GM18526 (cell line): ENCODE measurements around the gene TENM4.

Experiments
- POLR2A ChIP-seq: IDR thresholded peaks from 3 replicates; pipeline ENCODE4 v1.6.1; 2011; ENCODE audit not compliant: insufficient read length; ENCODE audit errors: extremely low read depth

Gene TENM4

DNA sequence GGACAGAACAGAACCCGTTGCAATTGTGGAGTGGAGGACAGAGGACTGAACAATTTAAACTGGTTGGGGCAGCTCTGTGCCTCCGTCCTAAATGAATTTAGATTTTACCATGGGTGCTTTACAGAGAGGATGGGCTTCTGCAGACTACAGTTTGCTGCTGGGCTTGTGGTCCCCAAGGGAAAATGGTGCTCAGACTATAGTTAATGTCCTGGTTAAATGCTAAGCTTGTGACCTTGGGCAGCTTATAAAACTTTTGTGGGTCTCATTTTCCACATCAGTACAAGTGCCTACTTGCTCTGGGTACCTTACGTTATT, 511.0 kb downstream of the TENM4 start:
- TF ChIP-seq POLR2A, result no peak

DNA sequence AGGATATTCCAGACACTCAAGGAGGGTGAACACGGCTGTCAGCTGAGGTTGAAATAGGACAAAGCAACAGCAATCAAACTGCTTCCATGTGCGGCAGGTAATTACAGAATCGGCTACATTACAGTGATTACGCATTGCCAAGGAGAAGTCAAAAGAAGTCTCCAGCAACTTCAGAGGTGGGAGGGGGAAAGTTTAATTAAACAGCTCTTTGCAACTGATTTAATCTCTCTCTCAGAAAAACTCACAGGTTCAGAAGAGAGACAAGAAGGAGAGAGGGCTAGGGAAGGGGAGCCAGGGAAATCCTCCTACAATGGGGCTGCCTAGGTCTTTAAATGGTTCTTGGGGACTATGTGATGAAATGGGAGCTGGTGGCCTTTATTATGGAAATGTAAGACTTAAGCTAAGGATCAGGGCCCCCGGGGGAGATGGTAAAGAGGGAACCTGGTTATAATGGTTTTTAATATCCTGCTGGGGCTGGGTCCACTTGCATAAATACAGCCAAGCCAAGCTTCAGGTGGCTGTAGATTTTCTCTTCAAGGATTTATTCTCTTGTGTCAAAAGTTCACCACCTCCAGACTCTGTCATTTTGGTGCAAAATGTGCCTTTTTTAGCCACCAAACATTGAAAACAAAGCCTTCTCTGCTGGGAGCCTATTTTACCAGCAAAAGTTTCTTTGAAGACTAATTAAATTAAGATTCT, 511.5 kb downstream of the TENM4 start:
- no peak for TF ChIP-seq POLR2A

DNA sequence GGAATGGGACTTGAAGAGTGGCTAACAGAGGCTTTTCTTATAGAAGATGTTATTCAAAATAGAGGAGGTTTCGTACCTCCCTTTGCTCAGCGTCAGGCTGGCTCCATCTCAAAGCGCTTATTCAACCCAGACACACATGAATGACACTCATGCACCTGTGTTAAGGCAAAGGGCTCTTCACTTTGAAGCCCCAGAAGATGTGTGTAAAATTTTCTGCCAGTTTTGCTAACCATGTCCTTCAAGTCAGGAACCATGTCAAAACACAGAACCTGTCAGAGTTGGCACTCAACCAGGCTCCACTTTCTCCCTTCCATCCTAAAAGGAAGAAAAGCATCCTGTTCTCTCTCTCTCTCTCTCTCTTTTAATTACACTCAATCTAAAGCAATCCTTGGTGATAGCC, 513.3 kb downstream of the TENM4 start:
- no peak for TF ChIP-seq POLR2A

DNA sequence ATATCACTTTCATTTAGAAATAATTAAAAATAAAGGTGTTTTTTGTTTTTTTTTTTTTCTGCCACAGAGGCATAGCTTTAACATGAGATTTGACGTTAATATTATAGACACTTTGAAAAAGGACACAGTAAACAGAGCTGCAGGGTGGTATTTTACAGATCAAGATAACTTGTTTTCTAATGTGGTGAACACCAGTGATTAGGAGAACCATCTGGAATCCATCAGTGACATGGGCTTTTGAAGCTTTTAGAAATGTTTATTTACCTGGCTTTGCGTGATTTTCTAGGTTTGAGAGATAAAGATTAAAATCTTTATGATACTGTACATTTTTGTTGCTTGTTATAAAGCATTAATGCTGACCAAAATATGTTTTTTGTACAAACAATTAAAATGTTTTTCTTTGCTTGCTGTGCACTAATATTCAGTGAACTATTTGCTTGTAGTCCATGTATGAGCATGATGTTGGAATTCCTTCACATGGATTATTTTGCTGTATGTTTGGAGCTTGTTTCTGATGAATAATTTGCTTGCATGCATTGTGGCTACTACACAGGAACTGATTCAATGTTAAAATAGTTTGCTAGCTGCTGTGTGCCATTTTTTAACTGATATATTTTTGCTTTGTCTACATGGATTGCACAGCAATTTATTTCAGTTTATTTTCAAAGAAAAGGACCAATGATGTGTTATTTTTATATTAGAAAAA, 514.0 kb downstream of the TENM4 start:
- TF ChIP-seq POLR2A, result no peak

DNA sequence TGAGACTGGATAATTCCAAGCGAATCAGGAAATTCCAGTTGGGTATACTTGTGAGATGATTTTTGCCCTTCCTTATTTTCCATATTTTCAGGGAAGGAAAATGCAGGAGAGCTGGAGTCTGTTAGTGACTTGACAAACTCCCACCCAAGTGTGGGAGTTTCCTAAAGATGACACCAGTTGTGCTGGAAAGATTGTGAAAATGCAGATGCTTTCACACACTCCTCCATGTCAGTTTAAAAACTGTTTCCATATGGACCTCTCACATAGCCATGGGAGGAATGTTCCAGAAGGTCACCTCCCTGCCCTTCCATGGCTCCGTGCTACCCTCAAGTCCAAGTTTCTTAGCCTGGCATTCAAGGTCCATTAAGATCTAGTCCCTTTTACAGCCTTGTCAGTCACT, 515.4 kb downstream of the TENM4 start:
- TF ChIP-seq POLR2A, result no peak

DNA sequence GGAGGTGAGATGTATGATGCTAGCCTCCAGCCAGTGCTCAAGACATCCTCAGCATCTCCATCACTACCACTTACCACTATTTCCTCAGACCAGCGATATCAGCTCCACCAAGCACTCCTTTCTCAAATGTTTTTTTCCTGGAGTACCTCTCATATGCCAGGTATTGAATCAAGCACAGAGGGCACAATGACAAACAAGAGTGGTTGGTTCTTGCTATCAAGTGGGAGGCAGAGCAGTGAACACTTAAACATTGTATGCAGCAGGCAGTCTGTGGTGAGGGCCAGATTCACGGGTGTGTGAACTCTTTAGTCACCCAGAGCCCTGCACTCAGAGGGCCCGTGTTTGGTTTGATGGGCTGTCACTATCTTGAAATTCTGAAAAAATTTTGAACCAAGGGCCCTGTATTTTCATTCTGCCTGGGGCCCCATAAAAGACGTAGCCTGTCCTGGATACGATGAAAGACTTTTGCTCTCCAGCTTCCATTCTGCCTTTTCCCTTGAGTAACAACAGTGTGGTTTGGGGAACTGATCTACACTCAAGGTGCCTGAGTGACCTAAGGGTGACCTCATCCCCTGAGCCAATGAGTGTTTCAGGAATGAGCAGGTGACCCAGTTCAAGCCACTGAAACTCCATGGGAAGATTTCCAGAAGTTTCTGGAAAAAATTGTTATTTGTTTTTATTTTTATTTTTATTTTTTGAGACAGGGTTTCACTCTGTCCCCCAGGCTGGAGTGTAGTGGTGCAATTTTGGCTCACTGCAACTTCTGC, 517.8 kb downstream of the TENM4 start:
- TF ChIP-seq POLR2A, result no peak

DNA sequence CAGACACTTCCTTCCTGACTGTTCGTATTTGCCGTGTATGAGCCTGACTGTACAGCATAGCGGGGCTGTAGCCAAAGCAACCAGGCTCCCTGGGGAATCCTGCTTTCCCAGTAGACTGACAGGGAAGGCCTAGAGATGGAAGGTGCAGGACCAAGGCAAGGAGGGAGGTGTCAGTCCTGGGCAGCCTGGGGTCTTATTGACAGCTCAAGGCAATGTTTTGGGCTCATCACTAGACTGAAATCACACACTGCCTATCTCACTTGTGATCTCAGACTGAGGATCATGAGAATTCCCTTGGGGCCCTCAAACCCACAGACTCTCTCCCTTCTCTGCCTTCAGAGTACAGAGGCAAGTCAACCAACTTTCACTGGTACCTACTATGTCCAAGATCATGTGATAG, 519.3 kb downstream of the TENM4 start:
- TF ChIP-seq POLR2A, result no peak

DNA sequence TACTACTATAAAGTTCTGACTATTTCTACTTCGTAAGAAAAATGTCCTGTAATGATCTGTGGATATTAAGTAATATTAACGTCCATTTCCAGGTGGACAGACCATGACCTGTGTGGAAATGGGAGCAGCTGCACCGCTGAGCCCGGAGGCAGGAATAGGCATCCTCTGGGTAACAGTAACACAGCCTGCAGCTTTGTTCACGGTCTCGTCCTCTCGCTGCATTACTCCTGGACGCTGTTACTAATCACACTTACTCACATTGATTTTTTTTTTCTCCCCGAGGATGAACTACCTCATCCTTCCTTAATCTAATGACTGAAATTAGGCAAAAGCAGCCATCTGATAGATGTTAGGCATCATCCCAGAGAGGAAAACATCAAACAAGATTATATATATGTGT, 520.5 kb downstream of the TENM4 start:
- TF ChIP-seq POLR2A, result no peak

DNA sequence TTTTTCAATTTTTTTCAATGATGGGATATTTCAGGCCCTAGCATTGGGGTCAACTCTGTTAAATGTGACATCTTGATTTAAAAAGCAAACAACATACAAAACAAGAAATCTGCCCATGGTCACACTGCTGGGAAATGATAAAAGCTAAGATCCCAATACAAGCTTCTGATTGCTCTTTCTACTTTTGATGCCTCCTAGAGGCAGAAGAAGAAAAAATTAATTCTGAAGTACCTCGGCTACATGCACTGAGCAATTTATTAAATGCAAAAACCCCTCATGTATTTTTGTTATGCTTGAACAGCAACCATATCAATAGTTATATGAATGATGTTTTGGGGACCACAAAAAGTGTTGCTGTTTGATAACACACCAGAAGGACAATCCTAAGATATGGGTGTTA, 524.1 kb downstream of the TENM4 start:
- no peak for TF ChIP-seq POLR2A

DNA sequence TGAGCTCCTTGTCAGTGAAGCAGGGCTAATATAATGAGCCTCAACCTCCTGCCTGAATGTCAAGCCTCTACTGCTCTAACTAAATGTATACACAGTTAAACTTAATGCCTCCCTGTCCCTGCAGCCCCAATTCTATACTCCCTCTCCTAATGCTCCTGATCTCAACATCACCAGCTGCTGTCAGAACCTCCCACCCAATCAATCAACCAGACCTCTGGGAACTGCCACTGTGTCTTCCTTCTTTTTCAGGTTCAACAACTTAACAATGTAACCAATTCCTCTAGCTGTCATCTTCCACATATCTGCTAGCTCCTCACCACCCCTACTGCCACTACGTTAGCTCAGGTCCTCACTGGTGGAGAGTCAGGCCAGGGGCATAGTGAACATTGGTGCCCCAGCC, 526.3 kb downstream of the TENM4 start:
- TF ChIP-seq POLR2A, result no peak

DNA sequence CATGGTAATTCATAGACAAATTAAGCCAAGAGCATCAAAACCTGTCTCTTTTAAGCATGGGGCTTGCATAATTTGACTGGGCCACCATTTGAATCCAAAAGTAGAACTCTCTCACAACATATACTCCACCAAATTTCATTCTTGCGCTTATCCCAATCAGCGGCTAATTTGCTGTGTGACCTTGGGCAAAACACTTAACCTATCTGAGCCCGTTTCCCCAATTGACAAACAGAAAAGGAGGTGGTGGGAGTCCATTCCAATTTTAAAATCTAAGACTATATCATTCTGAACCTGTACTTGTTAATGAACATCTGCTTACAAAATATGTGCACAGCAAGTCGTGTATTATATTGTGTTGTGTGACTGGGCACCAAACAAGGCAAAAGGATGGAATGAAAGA, 528.1 kb downstream of the TENM4 start:
- TF ChIP-seq POLR2A, result no peak

DNA sequence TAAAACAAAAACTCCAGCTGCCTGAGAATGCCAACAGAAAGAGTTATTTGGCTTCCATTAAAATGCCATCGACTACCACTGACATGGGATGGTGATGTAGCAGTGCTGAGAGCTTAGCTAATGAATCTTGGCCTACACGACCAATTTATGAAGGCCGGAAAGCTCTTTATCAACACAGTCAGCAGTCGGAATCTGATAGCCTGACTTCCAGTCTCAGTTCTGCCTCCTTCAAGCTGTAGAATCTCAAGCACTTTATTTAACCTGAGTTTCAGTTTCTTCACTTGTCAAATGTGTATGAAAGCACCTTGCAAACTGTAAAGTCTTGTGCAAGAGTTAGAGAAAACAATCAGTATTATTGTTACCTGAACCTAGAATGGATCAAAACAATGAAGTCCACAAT, 530.5 kb downstream of the TENM4 start:
- TF ChIP-seq POLR2A, result no peak

DNA sequence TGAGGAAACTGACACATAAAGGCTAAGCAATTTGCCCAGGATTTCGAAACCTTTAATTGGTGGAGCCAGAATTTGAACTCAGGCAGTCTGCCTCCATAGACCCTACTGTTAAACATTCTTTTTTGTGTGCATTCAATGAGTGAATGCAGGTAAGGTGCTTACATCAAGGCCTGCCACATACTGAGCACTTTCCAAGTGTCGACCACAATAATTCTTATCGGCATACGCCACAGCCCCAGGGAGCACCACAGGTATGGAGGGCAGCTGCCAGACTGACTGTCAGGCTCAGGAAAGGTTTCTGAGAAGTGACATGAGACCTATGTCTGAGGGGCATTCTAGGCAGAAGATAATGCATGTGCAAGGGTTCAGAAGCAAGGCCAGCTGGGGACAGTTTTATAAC, 531.4 kb downstream of the TENM4 start:
- no peak for TF ChIP-seq POLR2A

DNA sequence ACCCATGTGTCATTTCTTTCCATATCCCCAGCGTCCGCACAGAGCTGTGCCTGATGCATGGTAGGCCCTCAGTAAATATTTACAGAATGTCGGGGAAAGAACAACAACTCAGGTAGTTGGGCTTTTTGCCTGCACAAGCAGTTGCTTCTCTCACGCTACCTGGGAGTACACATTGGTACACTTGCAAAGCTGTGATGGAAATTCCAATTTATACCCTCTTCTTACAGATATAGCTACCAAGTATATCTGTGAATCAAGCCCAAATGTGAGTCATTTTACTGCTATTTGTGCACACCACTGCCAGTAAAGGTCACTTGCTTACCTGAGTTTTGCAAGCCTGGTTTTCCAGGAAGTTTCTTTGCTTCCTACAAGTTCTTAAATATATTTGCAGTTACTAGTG, 533.2 kb downstream of the TENM4 start:
- TF ChIP-seq POLR2A, result no peak

DNA sequence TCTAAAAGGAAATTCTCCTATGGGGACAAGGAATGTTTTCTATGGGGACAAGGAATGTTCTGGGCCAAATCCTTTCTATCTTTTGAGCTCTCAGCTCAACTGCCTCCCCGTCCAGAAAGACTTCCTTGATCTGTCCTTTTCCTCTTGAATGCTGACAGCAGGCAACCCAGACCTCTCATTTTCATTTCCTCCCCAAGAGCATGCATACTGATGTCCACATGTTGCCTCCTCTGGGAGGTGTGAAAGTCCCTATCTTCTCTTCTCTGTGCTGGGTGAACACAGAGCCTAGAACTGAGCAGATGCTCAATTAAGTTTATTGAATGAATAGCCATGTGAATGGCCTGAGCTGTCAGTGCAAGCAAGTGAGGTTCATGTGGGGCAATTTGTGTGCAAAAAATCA, 534.3 kb downstream of the TENM4 start:
- TF ChIP-seq POLR2A, result no peak

DNA sequence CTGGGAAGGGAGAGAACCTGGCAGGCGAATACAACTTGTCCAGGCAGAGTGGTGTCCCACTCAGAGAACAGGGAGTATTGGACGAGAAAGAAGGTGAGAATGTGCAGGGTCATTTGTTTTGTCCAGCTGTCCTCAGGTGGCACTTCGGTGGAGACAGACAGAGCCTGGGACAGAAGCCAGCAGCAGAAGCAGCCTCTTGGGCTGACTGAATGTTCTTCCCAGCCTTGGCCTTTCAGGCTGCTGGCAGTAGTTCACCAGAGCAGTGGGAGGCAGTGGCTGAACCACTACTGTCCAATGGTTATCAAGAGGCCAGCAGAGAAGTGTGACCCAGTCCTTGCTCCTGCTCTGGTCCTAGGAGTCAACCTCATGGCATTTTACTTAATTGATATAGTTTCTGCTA, 535.1 kb downstream of the TENM4 start:
- no peak for TF ChIP-seq POLR2A
